Subcutaneous preadipocyte (primary cell): ENCODE measurements around the gene HHIPL1. TPM values are rescaled to one million over a fixed set of nuclear protein-coding genes. Genes with fewer than 3 reads are reported as not detected.

ENCODE experiments used
- total RNA-seq: library from RNA; depleted of rRNA; stranded (reverse); fragments of >200 nt; gene quantifications from 2 replicates; pipeline ENCODE4 v1.2.3, GENCODE V29; 2012

Gene HHIPL1
- total RNA-seq: 1.8 and 2.2 TPM in 2 replicates

DNA sequence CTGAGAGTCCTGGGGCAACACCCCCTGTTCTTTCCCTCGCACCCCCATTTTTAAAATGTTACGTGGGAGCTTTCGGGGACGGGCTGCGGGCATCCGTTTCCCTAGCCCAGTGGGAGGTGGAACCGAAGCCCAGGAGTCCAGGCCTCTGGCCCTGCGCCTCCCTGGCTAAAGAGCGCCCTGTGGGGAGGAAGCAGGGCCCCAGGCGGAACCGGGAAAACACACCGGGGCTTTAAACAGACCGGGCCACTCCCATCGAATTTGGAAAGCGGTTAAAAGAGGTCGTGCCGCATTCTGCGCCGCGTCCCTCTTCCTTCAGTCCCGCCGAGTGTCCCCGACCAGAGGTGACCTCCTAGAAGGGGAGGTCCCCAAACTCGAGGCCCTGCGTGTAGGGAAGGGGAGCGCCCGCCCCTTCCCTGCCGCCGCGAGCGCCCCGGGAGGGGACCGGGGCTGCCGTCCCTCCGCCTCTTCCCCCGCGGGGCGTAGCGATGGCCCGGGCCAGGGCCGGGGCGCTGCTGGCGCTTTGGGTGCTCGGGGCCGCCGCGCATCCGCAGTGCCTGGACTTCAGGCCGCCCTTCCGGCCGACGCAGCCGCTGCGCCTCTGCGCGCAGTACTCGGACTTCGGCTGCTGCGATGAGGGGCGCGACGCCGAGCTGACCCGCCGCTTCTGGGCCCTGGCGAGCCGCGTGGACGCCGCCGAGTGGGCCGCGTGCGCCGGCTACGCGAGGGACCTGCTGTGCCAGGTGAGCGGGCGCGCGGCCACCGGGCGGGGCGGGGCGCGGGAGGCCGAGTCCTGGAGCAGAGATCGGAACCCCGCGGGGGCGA lies at the start of gene HHIPL1:
Gene HHIPL1 (plus strand): TSS at position 407 of the 822 bp plus-strand sequence. CDS start 79 bp downstream, at position 486.

DNA sequence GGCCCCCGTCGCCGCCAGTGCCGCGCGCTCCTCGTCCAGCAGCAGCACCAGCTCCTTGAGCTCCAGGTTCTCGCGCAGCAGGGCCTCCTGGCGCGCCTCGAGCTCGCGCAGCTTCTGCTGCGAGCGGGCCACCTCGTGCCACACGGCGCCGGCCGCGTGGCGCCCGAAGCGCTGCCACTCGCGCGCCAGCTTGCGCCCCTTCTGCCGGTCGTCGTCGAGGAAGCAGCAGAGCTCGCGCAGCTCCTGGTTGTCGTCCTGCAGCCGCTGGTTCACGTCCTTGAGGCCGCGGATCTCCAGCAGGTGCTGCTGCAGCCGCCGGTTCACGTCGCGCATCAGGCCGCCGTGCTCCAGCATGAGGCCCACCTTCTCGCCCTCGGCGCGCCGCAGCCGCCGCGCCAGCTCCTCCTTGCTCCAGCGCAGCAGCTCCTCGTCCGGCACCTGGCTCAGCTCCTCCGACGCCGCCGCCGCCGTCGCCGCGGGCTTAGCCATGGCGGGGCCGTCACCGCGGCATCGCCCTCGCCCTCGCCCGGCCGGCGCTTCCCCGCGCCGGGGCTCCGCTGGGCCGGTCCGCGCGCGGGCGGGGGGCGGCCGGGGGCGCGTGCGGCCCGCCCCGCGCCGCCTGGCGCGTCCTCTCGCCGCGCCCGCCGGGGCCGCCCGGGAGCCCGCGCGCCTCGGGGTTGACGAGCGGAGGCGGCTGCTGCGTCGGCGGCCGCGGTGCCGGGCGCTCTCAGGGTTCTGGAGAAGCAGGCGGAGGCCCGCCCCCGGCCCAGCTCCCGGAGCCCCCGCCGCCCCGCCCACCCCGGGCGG lies 41.3 kb upstream of the HHIPL1 start, which contains the start of gene CCDC85C:
Gene CCDC85C (minus strand): TSS at position 737 of the 807 bp plus-strand sequence. CDS start 248 bp downstream, at position 489.

DNA sequence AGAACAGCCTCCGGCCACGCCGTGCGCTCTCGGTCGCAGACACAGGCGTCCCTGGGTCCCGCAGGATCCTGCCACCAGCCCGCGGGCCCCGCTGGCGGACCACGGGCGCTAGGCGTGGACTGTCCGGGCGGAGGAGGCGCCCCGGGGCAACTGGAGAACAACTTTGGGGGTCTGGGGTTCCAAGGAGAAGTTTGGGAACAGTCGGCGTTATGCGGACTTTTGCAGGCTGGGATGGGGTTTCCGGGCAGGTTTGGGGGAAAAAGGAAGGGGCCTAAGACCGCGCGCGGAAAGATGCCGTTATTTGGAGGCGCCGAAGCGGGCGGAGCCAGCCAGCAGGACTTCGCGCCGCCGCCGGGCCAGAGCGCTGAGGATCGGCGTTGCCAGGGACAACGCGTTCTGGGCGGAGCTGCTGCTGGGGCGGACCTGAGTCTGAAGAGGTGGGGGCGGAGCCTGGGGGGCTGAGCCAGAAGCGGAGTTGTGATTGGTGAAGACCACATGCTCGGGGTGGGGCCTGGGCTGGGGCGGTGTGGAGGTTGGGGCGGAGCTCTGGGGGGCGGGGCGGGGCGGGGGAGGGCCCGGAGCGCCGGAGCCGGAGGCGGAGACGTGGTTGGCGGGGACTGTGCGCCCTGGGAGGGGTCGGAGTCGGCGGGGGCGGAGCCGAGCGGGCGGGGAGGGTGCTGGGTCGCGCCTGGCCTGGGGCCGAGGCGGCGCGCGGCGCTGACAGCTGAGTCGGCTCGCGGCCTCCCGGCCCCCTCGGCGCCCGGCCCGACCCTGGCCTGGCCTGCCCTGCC lies 38.9 kb downstream of the HHIPL1 start, which contains the start of gene CYP46A1:
Gene CYP46A1 (plus strand): TSS at position 680 of the 791 bp plus-strand sequence. CDS start 120 bp downstream, outside the sequence.

Other genes with a start within 250 kb of the HHIPL1 start
- 34.5 and 46.3 TPM in 2 replicates for gene SETD3, start 164.3 kb upstream of the HHIPL1 start, total RNA-seq
- gene CCNK, start 163.7 kb upstream of the HHIPL1 start, total RNA-seq: 24.6 and 26.5 TPM in 2 replicates
- gene CCDC85C, start 40.9 kb upstream of the HHIPL1 start, total RNA-seq: 0.20 and 0.37 TPM in 2 replicates
- gene CYP46A1, start 39.2 kb downstream of the HHIPL1 start, total RNA-seq: under 0.01 and 0.37 TPM in 2 replicates
- 23.5 and 27.8 TPM in 2 replicates for gene EML1, start 148.3 kb downstream of the HHIPL1 start, total RNA-seq